ENCODE measurements around the gene IRGC. TPM values are rescaled to one million over a fixed set of nuclear protein-coding genes. Genes with fewer than 3 reads are reported as not detected.

Gene IRGC
- total RNA-seq, 2 donors from 2014 or later: not detected

- no peak overlapping the region for H3K4me3 ChIP-seq
- no peaks in the 10 kb centered on the region for H3K36me3 ChIP-seq (replicated peaks in 1 of 2; ENCODE audit: insufficient read depth in 1 of 2, low read depth in 2 of 2)
- no peaks in the 10 kb centered on the region for H3K27me3 ChIP-seq
- peaks cover 0 to 20% (median 0%) of the 10 kb centered on the region in 3 donors for H3K9me3 ChIP-seq
- TF ChIP-seq CTCF (IDR thresholded peaks at IDR 0.05) (no peak), POLR2A (IDR thresholded peaks at IDR 0.05) (no peak)
- whole genome bisulfite sequencing, 2 donors: 28 to 40% methylated on average over 3 of the region's 3 CpGs
- intact Hi-C loops (cut with DNase I): no loop called here
- no peak for ATAC-seq
- DNase-seq: no peak
- H3K4me1 ChIP-seq: no peaks in the 10 kb centered on the region
- H3K27ac ChIP-seq: no peak overlapping the region
Observed at GRCh38 chr19:43690444-43690843, 25.4 kb upstream of the IRGC start.

GRCh38 chr19:43690890-43691289 is 25.0 kb upstream of the IRGC start:
- no peak for ATAC-seq
- H3K36me3 ChIP-seq (replicated peaks in 1 of 2; ENCODE audit: insufficient read depth in 1 of 2, low read depth in 2 of 2): no peaks in the 10 kb centered on the region
- intact Hi-C loops (cut with DNase I): no loop called here
- no peak overlapping the region for H3K4me3 ChIP-seq
- no peaks in the 10 kb centered on the region for H3K27me3 ChIP-seq
- peaks cover 0 to 20% (median 0%) of the 10 kb centered on the region in 3 donors for H3K9me3 ChIP-seq
- H3K27ac ChIP-seq: no peak overlapping the region
- TF ChIP-seq CTCF (IDR thresholded peaks at IDR 0.05) (no peak), POLR2A (IDR thresholded peaks at IDR 0.05) (no peak)
- no peak for DNase-seq
- no peaks in the 10 kb centered on the region for H3K4me1 ChIP-seq
- 70 to 73% methylated on average over 3 of the region's 3 CpGs for WGBS, 2 donors

- no peak overlapping the region for H3K27ac ChIP-seq
- WGBS, 2 donors: 78 to 83% methylated on average over 5 of the region's 5 CpGs
Observed at GRCh38 chr19:43691755-43692154, 24.1 kb upstream of the IRGC start.

GRCh38 chr19:43692385-43692784 is 23.5 kb upstream of the IRGC start:
- Histone ChIP-seq H3K36me3 (replicated peaks in 1 of 2; ENCODE audit: insufficient read depth in 1 of 2, low read depth in 2 of 2) (no peaks in the 10 kb centered on the region), H3K4me1 (no peaks in the 10 kb centered on the region), H3K27me3 (no peaks in the 10 kb centered on the region), H3K27ac (peak overlapping the region in 1 of 4 donors; percentile 48), H3K9me3 (peaks cover 0 to 20% (median 0%) of the 10 kb centered on the region in 3 donors), H3K4me3 (no peak overlapping the region)
- DNase-seq (no peak), ATAC-seq (no peak)
- intact Hi-C loops (cut with DNase I): no loop called here
- 69 to 74% methylated on average over 2 of the region's 2 CpGs for WGBS, 2 donors
- TF ChIP-seq POLR2A (IDR thresholded peaks at IDR 0.05): no peak
- TF ChIP-seq CTCF (IDR thresholded peaks at IDR 0.05): no peak

More at GRCh38 chr19:43691755-43692154, 24.1 kb upstream of the IRGC start:
- no peaks in the 10 kb centered on the region for H3K36me3 ChIP-seq (replicated peaks in 1 of 2; ENCODE audit: insufficient read depth in 1 of 2, low read depth in 2 of 2)
- no peak for DNase-seq
- TF ChIP-seq POLR2A (IDR thresholded peaks at IDR 0.05) (no peak), CTCF (IDR thresholded peaks at IDR 0.05) (no peak)
- peaks cover 0 to 20% (median 0%) of the 10 kb centered on the region in 3 donors for H3K9me3 ChIP-seq
- H3K4me3 ChIP-seq: no peak overlapping the region
- ATAC-seq: no peak
- H3K4me1 ChIP-seq: no peaks in the 10 kb centered on the region
- intact Hi-C loops (cut with DNase I): no loop called here
- H3K27me3 ChIP-seq: no peaks in the 10 kb centered on the region

- TF ChIP-seq CTCF (IDR thresholded peaks at IDR 0.05) (no peak), POLR2A (IDR thresholded peaks at IDR 0.05) (no peak)
- Histone ChIP-seq H3K9me3 (peaks cover 0 to 20% (median 0%) of the 10 kb centered on the region in 3 donors), H3K36me3 (replicated peaks in 1 of 2; ENCODE audit: insufficient read depth in 1 of 2, low read depth in 2 of 2) (no peaks in the 10 kb centered on the region), H3K4me3 (no peak overlapping the region), H3K27ac (peak overlapping the region in 1 of 4 donors; percentile 48), H3K27me3 (no peaks in the 10 kb centered on the region), H3K4me1 (no peaks in the 10 kb centered on the region)
- 57 to 74% methylated on average over 4 of the region's 4 CpGs for WGBS, 2 donors
- intact Hi-C loops (cut with DNase I): no loop called here
- ATAC-seq (no peak), DNase-seq (no peak)
Observed at GRCh38 chr19:43692877-43693276, 23.0 kb upstream of the IRGC start.
